ENCODE data around the gene AFMID. TPM values are rescaled to one million over a fixed set of nuclear protein-coding genes. Genes with fewer than 3 reads are reported as not detected.
"Not testable (repeated sequence)": the region's sequence is repeated elsewhere in the genome, so short reads cannot be mapped to it uniquely, and the experiment has no call there.

The AFMID gene
- polyA plus RNA-seq, 1 experiment = 28.0 TPM

GRCh38 chr17:78251773-78252103, 64.6 kb downstream of the AFMID start:
- no peak for TF ChIP-seq CTCF (IDR thresholded peaks at IDR 0.05; ENCODE audit: insufficient read depth, low read depth, low read length)
- H3K27me3 ChIP-seq (ENCODE audit: control insufficient read depth, insufficient read depth, low read length) = peaks cover 2% of the 10 kb centered on the region
- POLR2A ChIA-PET = no interaction called here
- CTCF ChIA-PET = interaction anchor here (0.5 to 8.5 kb wide), 31 partner anchors 10 to 465 kb away, joined by 3 to 90 read pairs (median 5); partner anchors contain the start of genes SOCS3 and TMC6
- no peak overlapping the region for H3K4me3 ChIP-seq (ENCODE audit: low read depth, low read length)
- DNase-seq (ENCODE audit: low read depth) = no peak
- no peaks in the 10 kb centered on the region for H3K36me3 ChIP-seq (ENCODE audit: control insufficient read depth, insufficient read depth, low read length)

- POLR2A ChIA-PET = no interaction called here
- peaks cover 2% of the 10 kb centered on the region for H3K27me3 ChIP-seq (ENCODE audit: control insufficient read depth, insufficient read depth, low read length)
- CTCF ChIA-PET = interaction anchor here (0.5 to 8.5 kb wide), 12 partner anchors 11 to 233 kb away, joined by 3 to 90 read pairs (median 14); partner anchors contain the start of gene SOCS3
- TF ChIP-seq CTCF (IDR thresholded peaks at IDR 0.05; ENCODE audit: insufficient read depth, low read depth, low read length) = no peak
- H3K36me3 ChIP-seq (ENCODE audit: control insufficient read depth, insufficient read depth, low read length) = no peaks in the 10 kb centered on the region
- no peak overlapping the region for H3K4me3 ChIP-seq (ENCODE audit: low read depth, low read length)
- no peak for DNase-seq (ENCODE audit: low read depth)
Observed at GRCh38 chr17:78252111-78252634, 65.0 kb downstream of the AFMID start.

GRCh38 chr17:78252701-78253635, 65.8 kb downstream of the AFMID start:
- no peak for TF ChIP-seq CTCF (IDR thresholded peaks at IDR 0.05; ENCODE audit: insufficient read depth, low read depth, low read length)
- DNase-seq (ENCODE audit: low read depth) = no peak
- H3K4me3 ChIP-seq (ENCODE audit: low read depth, low read length) = no peak overlapping the region
- POLR2A ChIA-PET = no interaction called here
- H3K36me3 ChIP-seq (ENCODE audit: control insufficient read depth, insufficient read depth, low read length) = no peaks in the 10 kb centered on the region
- H3K27me3 ChIP-seq (ENCODE audit: control insufficient read depth, insufficient read depth, low read length) = peaks cover 2% of the 10 kb centered on the region
- CTCF ChIA-PET = interaction anchor here (0.9 to 8.5 kb wide), 6 partner anchors 107 to 234 kb away, joined by 3 to 90 read pairs (median 24); partner anchors contain the start of gene SOCS3

GRCh38 chr17:78253636-78253945, 66.4 kb downstream of the AFMID start:
- H3K27me3 ChIP-seq (ENCODE audit: control insufficient read depth, insufficient read depth, low read length); POLR2A ChIA-PET; DNase-seq (ENCODE audit: low read depth); H3K36me3 ChIP-seq (ENCODE audit: control insufficient read depth, insufficient read depth, low read length): not testable (repeated sequence)
- peak overlapping the region; percentile 68 for H3K4me3 ChIP-seq (ENCODE audit: low read depth, low read length)
- CTCF ChIA-PET = interaction anchor here (5.3 to 8.5 kb wide), 2 partner anchors 107 to 170 kb away, joined by 54 to 90 read pairs; partner anchors contain the start of gene SOCS3

GRCh38 chr17:78253946-78254672, 66.9 kb downstream of the AFMID start:
- H3K36me3 ChIP-seq (ENCODE audit: control insufficient read depth, insufficient read depth, low read length) = no peaks in the 10 kb centered on the region
- peak overlapping the region; percentile 68 for H3K4me3 ChIP-seq (ENCODE audit: low read depth, low read length)
- peak; percentile 11 for DNase-seq (ENCODE audit: low read depth)
- H3K27me3 ChIP-seq (ENCODE audit: control insufficient read depth, insufficient read depth, low read length) = peaks cover 2% of the 10 kb centered on the region
- POLR2A ChIA-PET = interaction anchor here (0.5 to 0.7 kb wide), 3 partner anchors 51 to 306 kb away, joined by 3 to 9 read pairs (median 4); no protein-coding TSS in a partner anchor
- TF ChIP-seq CTCF (IDR thresholded peaks at IDR 0.05; ENCODE audit: insufficient read depth, low read depth, low read length) = no peak
- CTCF ChIA-PET = interaction anchor here (1.0 to 5.3 kb wide), 2 partner anchors 106 to 168 kb away, joined by 3 to 54 read pairs; partner anchors contain the start of gene SOCS3

All from BJ (cell line).